Gastroesophageal sphincter (tissue), 4 donors: ENCODE data around the gene CDC42BPB. TPM values are rescaled to one million over a fixed set of nuclear protein-coding genes. Genes with fewer than 3 reads are reported as not detected.

Experiments
- ATAC-seq: fragments of 150-250 bp; one replicate; pipeline ENCODE4 v1.9.1; 2016; ENCODE audit warnings: mild to moderate bottlenecking, moderate library complexity
- H3K27ac ChIP-seq, 4 donors: fragments of 200-600 bp; sonication (generic) in 3 of 4; 1 replicate in 3 of 4; 2 replicates in 1 of 4; pipeline ENCODE4 v1.5.1; 2016 to 2019
- H3K27me3 ChIP-seq: fragments of 200-600 bp; sonication (generic); one replicate; pipeline ENCODE4 v1.5.1; 2019
- H3K36me3 ChIP-seq, 2 donors: fragments of 200-600 bp; sonication (generic); one replicate each; pipeline ENCODE4 v1.5.1; 2019; ENCODE audit warnings: control low read depth in 1 of 2
- H3K4me1 ChIP-seq, 3 donors: fragments of 200-600 bp; sonication (generic); 1 replicate in 2 of 3; 2 replicates in 1 of 3; pipeline ENCODE4 v1.5.1; 2016 to 2019; ENCODE audit warnings: control low read depth in 2 of 3
- H3K4me3 ChIP-seq, 2 donors: fragments of 200-600 bp; sonication (generic); one replicate each; pipeline ENCODE4 v1.5.1; 2019; ENCODE audit warnings: mild to moderate bottlenecking in 1 of 2, moderate library complexity in 1 of 2
- H3K9me3 ChIP-seq, 3 donors: fragments of 200-600 bp; sonication (generic); one replicate each; pipeline ENCODE4 v1.5.1; 2017 to 2019; ENCODE audit warnings: control low read depth in 2 of 3
- CTCF ChIP-seq, 4 experiments: fragments of 200-600 bp in 2 of 4; fragments of 450-650 bp in 2 of 4; sonication (generic) in 1 of 4; IDR thresholded peaks; one replicate each; pipeline ENCODE4 v1.5.1; 2017 to 2019; ENCODE audit warnings: antibody characterized with exemption in 4 of 4, mild to moderate bottlenecking in 2 of 4, moderate library complexity in 2 of 4
- EP300 ChIP-seq: sonication (generic); formaldehyde crosslinking; IDR thresholded peaks from one replicate; pipeline ENCODE4 v1.6.1; 2017; ENCODE audit warnings: antibody characterized with exemption, mild to moderate bottlenecking
- POLR2A ChIP-seq, 2 donors: fragments of 450-650 bp; IDR thresholded peaks; one replicate each; pipeline ENCODE4 v1.6.1; 2017; ENCODE audit warnings: antibody characterized with exemption in 2 of 2, mild to moderate bottlenecking in 2 of 2, moderate library complexity in 1 of 2
- POLR2AphosphoS5 ChIP-seq: sonication (generic); formaldehyde crosslinking; IDR thresholded peaks from one replicate; pipeline ENCODE4 v1.6.1; 2017; ENCODE audit warnings: antibody characterized with exemption
- WGBS, 2 donors: methylation state at CpG; one replicate each; pipeline ENCODE4 v1.1.5; 2018; ENCODE audit warnings: low coverage in 1 of 2; 5-methylcytosine and 5-hydroxymethylcytosine counted together
- total RNA-seq, 4 donors: library from RNA; depleted of rRNA; stranded (reverse); fragments of >200 nt; gene quantifications; one replicate each; pipeline ENCODE4 v1.1.0, GENCODE V29; 2016

CDC42BPB gene
- total RNA-seq, 4 donors from 2014 or later: 86.7 to 151 (median 97.3) TPM

GRCh38 chr14:102954081-102954789, 103.1 kb downstream of the CDC42BPB start:
- no peak for ATAC-seq
- Histone ChIP-seq H3K4me3 (no peak overlapping the region), H3K4me1 (peaks cover 0 to 20% (median 10%) of the 10 kb centered on the region in 3 donors), H3K9me3 (no peaks in the 10 kb centered on the region), H3K27ac (no peak overlapping the region), H3K36me3 (peaks cover 0 to 100% of the 10 kb centered on the region in 2 donors), H3K27me3 (no peaks in the 10 kb centered on the region)
- WGBS, 2 donors: 87 to 89% methylated on average over 6 to 8 of the region's 18 CpGs
- TF ChIP-seq EP300 (no peak), POLR2AphosphoS5 (no peak), POLR2A (IDR thresholded peaks at IDR 0.05) (no peak), CTCF (IDR thresholded peaks at IDR 0.05) (no peak)

- TF ChIP-seq CTCF (IDR thresholded peaks at IDR 0.05) (no peak), EP300 (no peak), POLR2AphosphoS5 (no peak), POLR2A (IDR thresholded peaks at IDR 0.05) (no peak)
- H3K4me3 ChIP-seq: no peak overlapping the region
- ATAC-seq: no peak
- 76 to 83% methylated on average over 5 to 9 of the region's 15 CpGs for WGBS, 2 donors
- no peak overlapping the region for H3K27ac ChIP-seq
- H3K9me3 ChIP-seq: no peaks in the 10 kb centered on the region
- H3K27me3 ChIP-seq: no peaks in the 10 kb centered on the region
- H3K36me3 ChIP-seq: peaks cover 0 to 96% of the 10 kb centered on the region in 2 donors
- H3K4me1 ChIP-seq: peaks cover 0 to 26% (median 12%) of the 10 kb centered on the region in 3 donors
Measured at GRCh38 chr14:102953100-102953499, 104.2 kb downstream of the CDC42BPB start.

GRCh38 chr14:102952276-102952675, 105.1 kb downstream of the CDC42BPB start:
- H3K27me3 ChIP-seq: no peaks in the 10 kb centered on the region
- WGBS, 2 donors: no CpG with 5 or more reads among the region's 6 CpGs
- no peaks in the 10 kb centered on the region for H3K9me3 ChIP-seq
- H3K36me3 ChIP-seq: peaks cover 0 to 95% of the 10 kb centered on the region in 2 donors
- no peak for ATAC-seq
- peaks cover 0 to 26% (median 12%) of the 10 kb centered on the region in 3 donors for H3K4me1 ChIP-seq
- TF ChIP-seq POLR2AphosphoS5 (no peak), CTCF (IDR thresholded peaks at IDR 0.05) (no peak), EP300 (no peak), POLR2A (IDR thresholded peaks at IDR 0.05) (no peak)
- H3K27ac ChIP-seq: no peak overlapping the region
- H3K4me3 ChIP-seq: no peak overlapping the region

GRCh38 chr14:102951799-102952198, 105.5 kb downstream of the CDC42BPB start:
- Histone ChIP-seq H3K4me3 (no peak overlapping the region), H3K4me1 (peaks cover 0 to 26% (median 12%) of the 10 kb centered on the region in 3 donors), H3K27me3 (no peaks in the 10 kb centered on the region), H3K36me3 (peaks cover 0 to 95% of the 10 kb centered on the region in 2 donors), H3K27ac (no peak overlapping the region), H3K9me3 (no peaks in the 10 kb centered on the region)
- no peak for ATAC-seq
- WGBS, 2 donors: 67 to 81% methylated on average over 5 to 8 of the region's 8 CpGs
- no peak for TF ChIP-seq POLR2AphosphoS5
- TF ChIP-seq CTCF (IDR thresholded peaks at IDR 0.05): no peak
- no peak for TF ChIP-seq EP300
- no peak for TF ChIP-seq POLR2A (IDR thresholded peaks at IDR 0.05)

- no peaks in the 10 kb centered on the region for H3K9me3 ChIP-seq
- TF ChIP-seq POLR2AphosphoS5 (no peak), POLR2A (IDR thresholded peaks at IDR 0.05) (no peak), EP300 (no peak), CTCF (IDR thresholded peaks at IDR 0.05) (no peak)
- no peak overlapping the region for H3K4me3 ChIP-seq
- H3K27me3 ChIP-seq: no peaks in the 10 kb centered on the region
- peaks cover 0 to 95% of the 10 kb centered on the region in 2 donors for H3K36me3 ChIP-seq
- no peak for ATAC-seq
- peaks cover 0 to 26% (median 12%) of the 10 kb centered on the region in 3 donors for H3K4me1 ChIP-seq
- H3K27ac ChIP-seq: no peak overlapping the region
- WGBS, 2 donors: 53 to 67% methylated on average over 3 to 10 of the region's 10 CpGs
Measured at GRCh38 chr14:102951034-102951433, 106.3 kb downstream of the CDC42BPB start.
